ENCODE results near the gene SNAI3. TPM values are rescaled to one million over a fixed set of nuclear protein-coding genes. Genes with fewer than 3 reads are reported as not detected.
A peak's percentile ranks its signal among the peaks of the same experiment; 100 is the strongest.

SNAI3 gene
- total RNA-seq, 2 donors from 2014 or later, result 0.77 to 2.1 TPM

DNA sequence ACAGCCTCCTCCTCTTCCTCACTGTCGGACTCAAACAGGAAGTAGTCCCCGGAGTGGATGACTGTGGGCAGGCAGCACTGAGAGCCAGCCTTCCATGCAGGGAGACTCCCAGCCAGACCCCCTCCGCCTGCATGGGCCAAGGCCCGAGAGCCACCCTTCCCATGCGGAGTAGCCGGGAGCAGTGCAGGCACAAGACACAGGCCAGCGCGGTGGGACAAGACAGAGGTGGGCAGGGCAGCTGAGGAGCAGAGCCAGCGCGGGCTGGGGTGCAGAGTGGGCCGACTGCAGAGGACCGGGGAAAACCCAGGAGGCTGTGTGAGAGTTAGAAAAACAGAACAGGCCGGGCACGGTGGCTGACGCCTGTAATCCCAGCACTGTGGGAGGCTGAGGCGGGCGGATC, 37.6 kb upstream of the SNAI3 start:
- WGBS, 2 experiments (ENCODE audit: insufficient coverage in 1 of 2, insufficient read length in 1 of 2), result 94 to 99% methylated on average over 10 to 17 of the region's 17 CpGs
- DNase-seq, result no peak

GRCh38 chr16:88723507-88723887, 37.2 kb upstream of the SNAI3 start:
- H3K36me3 Mint-ChIP-seq (ENCODE audit: low read depth), result peaks cover 20% of the 10 kb centered on the region
- Histone ChIP-seq H3K27ac (ENCODE audit: low read depth, low read length) (no peak overlapping the region), H3K9me3 (ENCODE audit: control insufficient read depth, low read length) (no peaks in the 10 kb centered on the region), H3K4me1 (ENCODE audit: control insufficient read depth, insufficient read depth, low read length) (no peaks in the 10 kb centered on the region), H3K36me3 (ENCODE audit: control insufficient read depth, insufficient read depth, low read length) (peaks cover 3% of the 10 kb centered on the region), H3K9ac (ENCODE audit: extremely low read depth, low read length, poor library complexity, severe bottlenecking) (no peak overlapping the region), H3K4me3 (ENCODE audit: low read length) (no peak overlapping the region), H3K27me3 (ENCODE audit: control insufficient read depth, insufficient read depth, low read length, poor library complexity, severe bottlenecking) (no peaks in the 10 kb centered on the region)
- no peak for TF ChIP-seq CTCF (conservative IDR thresholded peaks at IDR 0.05)
- H3K4me1 Mint-ChIP-seq, result no peaks in the 10 kb centered on the region
- no peaks in the 10 kb centered on the region for H3K27me3 Mint-ChIP-seq (ENCODE audit: insufficient read depth)
- H3K27ac Mint-ChIP-seq, result no peak overlapping the region
- no peak overlapping the region for H3K4me3 Mint-ChIP-seq
- DNase-seq, result no peak
- 82 to 93% methylated on average over 7 to 8 of the region's 8 CpGs for WGBS, 2 experiments (ENCODE audit: insufficient coverage in 1 of 2, insufficient read length in 1 of 2)
- H3K9me3 Mint-ChIP-seq, result no peaks in the 10 kb centered on the region

More for the DNA sequence above, 37.6 kb upstream of the SNAI3 start:
- H3K36me3 Mint-ChIP-seq (ENCODE audit: low read depth), result peaks cover 20% of the 10 kb centered on the region
- Histone ChIP-seq H3K27ac (ENCODE audit: low read depth, low read length) (no peak overlapping the region), H3K9ac (ENCODE audit: extremely low read depth, low read length, poor library complexity, severe bottlenecking) (no peak overlapping the region), H3K27me3 (ENCODE audit: control insufficient read depth, insufficient read depth, low read length, poor library complexity, severe bottlenecking) (no peaks in the 10 kb centered on the region), H3K4me1 (ENCODE audit: control insufficient read depth, insufficient read depth, low read length) (no peaks in the 10 kb centered on the region), H3K4me3 (ENCODE audit: low read length) (no peak overlapping the region), H3K36me3 (ENCODE audit: control insufficient read depth, insufficient read depth, low read length) (peaks cover 3% of the 10 kb centered on the region), H3K9me3 (ENCODE audit: control insufficient read depth, low read length) (no peaks in the 10 kb centered on the region)
- H3K27me3 Mint-ChIP-seq (ENCODE audit: insufficient read depth), result no peaks in the 10 kb centered on the region
- H3K9me3 Mint-ChIP-seq, result no peaks in the 10 kb centered on the region
- no peak for TF ChIP-seq CTCF (conservative IDR thresholded peaks at IDR 0.05)
- H3K4me3 Mint-ChIP-seq, result no peak overlapping the region
- no peaks in the 10 kb centered on the region for H3K4me1 Mint-ChIP-seq
- H3K27ac Mint-ChIP-seq, result no peak overlapping the region

DNA sequence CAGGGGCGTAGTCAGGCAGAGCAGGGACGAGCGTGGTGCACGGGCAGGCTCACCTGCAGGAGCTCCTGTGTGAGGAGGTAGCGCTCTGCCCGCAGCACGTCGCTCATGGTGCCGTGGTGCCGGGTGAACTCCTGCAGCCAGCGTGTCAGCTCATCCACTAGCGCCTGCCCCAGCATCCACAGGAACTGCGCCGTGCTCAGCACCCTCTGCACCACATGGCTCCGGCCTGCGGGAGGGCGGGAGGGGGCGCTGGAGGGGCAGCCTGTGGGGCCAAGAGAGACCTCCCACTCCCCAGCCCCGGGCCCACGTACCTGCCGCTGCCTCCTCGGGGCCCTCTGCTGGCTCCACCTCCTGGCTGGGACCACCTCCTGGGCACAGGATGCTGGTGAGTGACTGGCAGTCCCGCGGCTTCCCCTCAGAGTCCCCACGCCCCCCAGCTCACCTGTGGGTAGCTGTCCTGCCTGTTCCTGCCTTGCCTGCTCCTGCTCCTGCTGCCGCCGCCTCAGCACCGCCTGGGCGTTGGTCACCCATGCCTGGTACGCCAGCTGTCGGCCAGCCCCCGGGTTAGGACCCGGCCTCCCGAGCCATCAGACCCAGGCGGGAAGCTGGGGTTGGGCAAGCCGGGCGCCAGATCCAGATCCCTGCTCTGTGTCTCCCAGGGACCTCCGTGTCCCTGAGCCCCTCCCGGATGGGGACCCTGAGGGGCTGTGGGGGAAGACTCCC, 36.6 kb upstream of the SNAI3 start:
- H3K36me3 ChIP-seq (ENCODE audit: control insufficient read depth, insufficient read depth, low read length), result peaks cover 6% of the 10 kb centered on the region
- no peak overlapping the region for H3K4me3 Mint-ChIP-seq
- WGBS, 2 experiments (ENCODE audit: insufficient coverage in 1 of 2, insufficient read length in 1 of 2), result 90 to 93% methylated on average over 11 to 39 of the region's 39 CpGs

More for the DNA sequence above, 36.6 kb upstream of the SNAI3 start:
- Mint-ChIP-seq H3K9me3 (no peaks in the 10 kb centered on the region), H3K36me3 (ENCODE audit: low read depth) (peaks cover 25% of the 10 kb centered on the region), H3K4me1 (no peaks in the 10 kb centered on the region), H3K27ac (no peak overlapping the region), H3K27me3 (ENCODE audit: insufficient read depth) (no peaks in the 10 kb centered on the region)
- TF ChIP-seq CTCF (conservative IDR thresholded peaks at IDR 0.05), result no peak
- Histone ChIP-seq H3K9me3 (ENCODE audit: control insufficient read depth, low read length) (no peaks in the 10 kb centered on the region), H3K27ac (ENCODE audit: low read depth, low read length) (no peak overlapping the region), H3K4me1 (ENCODE audit: control insufficient read depth, insufficient read depth, low read length) (no peaks in the 10 kb centered on the region), H3K4me3 (ENCODE audit: low read length) (no peak overlapping the region), H3K27me3 (ENCODE audit: control insufficient read depth, insufficient read depth, low read length, poor library complexity, severe bottlenecking) (no peaks in the 10 kb centered on the region), H3K9ac (ENCODE audit: extremely low read depth, low read length, poor library complexity, severe bottlenecking) (no peak overlapping the region)
- DNase-seq, result peak; percentile 68
